ENCODE data around the gene DCST2. TPM values are rescaled to one million over a fixed set of nuclear protein-coding genes. Genes with fewer than 3 reads are reported as not detected.

DCST2 gene
- polyA plus RNA-seq, 1 donor from 2014 or later: 1.8 TPM

GRCh38 chr1:154974102-154974807 lies 59.3 kb downstream of the DCST2 start, which contains the start of gene CKS1B:
Gene CKS1B (plus strand): TSS chr1:154974681. CDS start chr1:154974746, 65 bp downstream.
- Histone ChIP-seq H3K9ac (ENCODE audit: low read length) (peak within 1 kb of the TSS; percentile 88), H3K4me2 (ENCODE audit: low read length) (peak within 1 kb of the TSS; percentile 87), H3K79me2 (replicated peaks; ENCODE audit: insufficient read depth, low read length) (peaks cover 26% of the 10 kb centered on the region), H3K27me3 (ENCODE audit: insufficient read depth, low read depth, low read length) (no peaks in the 10 kb centered on the region), H2AFZ (ENCODE audit: low read depth, low read length) (peak within 1 kb of the TSS; percentile 95), H3K4me3 (ENCODE audit: low read length) (peak within 1 kb of the TSS; percentile 83), H3K9me2 (ENCODE audit: insufficient read depth, low read length) (no peaks in the 10 kb centered on the region), H3K9me3 (ENCODE audit: low read length) (no peaks in the 10 kb centered on the region), H4K20me1 (ENCODE audit: insufficient read depth) (no peaks in the 10 kb centered on the region), H3K36me3 (ENCODE audit: insufficient read depth, low read length) (no peaks in the 10 kb centered on the region), H3K27ac (ENCODE audit: low read length) (peak within 1 kb of the TSS; percentile 89), H3F3A (ENCODE audit: insufficient read depth, low read length, poor library complexity, severe bottlenecking) (peaks cover 3% of the 10 kb centered on the region)
- TF ChIP-seq CTCF (IDR thresholded peaks at IDR 0.05; ENCODE audit: poor library complexity, severe bottlenecking): peak; percentile 43
- TF ChIP-seq SMC3 (conservative IDR thresholded peaks at IDR 0.05; ENCODE audit: poor library complexity): no peak
- TF ChIP-seq, protein P1, sequence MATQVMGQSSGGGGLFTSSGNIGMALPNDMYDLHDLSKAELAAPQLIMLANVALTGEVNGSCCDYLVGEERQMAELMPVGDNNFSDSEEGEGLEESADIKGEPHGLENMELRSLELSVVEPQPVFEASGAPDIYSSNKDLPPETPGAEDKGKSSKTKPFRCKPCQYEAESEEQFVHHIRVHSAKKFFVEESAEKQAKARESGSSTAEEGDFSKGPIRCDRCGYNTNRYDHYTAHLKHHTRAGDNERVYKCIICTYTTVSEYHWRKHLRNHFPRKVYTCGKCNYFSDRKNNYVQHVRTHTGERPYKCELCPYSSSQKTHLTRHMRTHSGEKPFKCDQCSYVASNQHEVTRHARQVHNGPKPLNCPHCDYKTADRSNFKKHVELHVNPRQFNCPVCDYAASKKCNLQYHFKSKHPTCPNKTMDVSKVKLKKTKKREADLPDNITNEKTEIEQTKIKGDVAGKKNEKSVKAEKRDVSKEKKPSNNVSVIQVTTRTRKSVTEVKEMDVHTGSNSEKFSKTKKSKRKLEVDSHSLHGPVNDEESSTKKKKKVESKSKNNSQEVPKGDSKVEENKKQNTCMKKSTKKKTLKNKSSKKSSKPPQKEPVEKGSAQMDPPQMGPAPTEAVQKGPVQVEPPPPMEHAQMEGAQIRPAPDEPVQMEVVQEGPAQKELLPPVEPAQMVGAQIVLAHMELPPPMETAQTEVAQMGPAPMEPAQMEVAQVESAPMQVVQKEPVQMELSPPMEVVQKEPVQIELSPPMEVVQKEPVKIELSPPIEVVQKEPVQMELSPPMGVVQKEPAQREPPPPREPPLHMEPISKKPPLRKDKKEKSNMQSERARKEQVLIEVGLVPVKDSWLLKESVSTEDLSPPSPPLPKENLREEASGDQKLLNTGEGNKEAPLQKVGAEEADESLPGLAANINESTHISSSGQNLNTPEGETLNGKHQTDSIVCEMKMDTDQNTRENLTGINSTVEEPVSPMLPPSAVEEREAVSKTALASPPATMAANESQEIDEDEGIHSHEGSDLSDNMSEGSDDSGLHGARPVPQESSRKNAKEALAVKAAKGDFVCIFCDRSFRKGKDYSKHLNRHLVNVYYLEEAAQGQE (IDR thresholded peaks at IDR 0.05; ENCODE audit: borderline replicate concordance): no peak
- TF ChIP-seq EZH2 (IDR thresholded peaks at IDR 0.05; ENCODE audit: borderline replicate concordance, insufficient read depth, low read length, poor library complexity, severe bottlenecking): no peak
- no peak for TF ChIP-seq TAF1 (IDR thresholded peaks at IDR 0.05; ENCODE audit: low read depth)
- TF ChIP-seq POLR2AphosphoS5 (IDR thresholded peaks at IDR 0.05): peak; percentile 70
- peak; percentile 49 for TF ChIP-seq RAD21 (conservative IDR thresholded peaks at IDR 0.05)
- no peak for TF ChIP-seq EP300 (conservative IDR thresholded peaks at IDR 0.05; ENCODE audit: poor library complexity, severe bottlenecking)
- TF ChIP-seq MXI1 (conservative IDR thresholded peaks at IDR 0.05; ENCODE audit: poor library complexity, severe bottlenecking): peak; percentile 100

DNA sequence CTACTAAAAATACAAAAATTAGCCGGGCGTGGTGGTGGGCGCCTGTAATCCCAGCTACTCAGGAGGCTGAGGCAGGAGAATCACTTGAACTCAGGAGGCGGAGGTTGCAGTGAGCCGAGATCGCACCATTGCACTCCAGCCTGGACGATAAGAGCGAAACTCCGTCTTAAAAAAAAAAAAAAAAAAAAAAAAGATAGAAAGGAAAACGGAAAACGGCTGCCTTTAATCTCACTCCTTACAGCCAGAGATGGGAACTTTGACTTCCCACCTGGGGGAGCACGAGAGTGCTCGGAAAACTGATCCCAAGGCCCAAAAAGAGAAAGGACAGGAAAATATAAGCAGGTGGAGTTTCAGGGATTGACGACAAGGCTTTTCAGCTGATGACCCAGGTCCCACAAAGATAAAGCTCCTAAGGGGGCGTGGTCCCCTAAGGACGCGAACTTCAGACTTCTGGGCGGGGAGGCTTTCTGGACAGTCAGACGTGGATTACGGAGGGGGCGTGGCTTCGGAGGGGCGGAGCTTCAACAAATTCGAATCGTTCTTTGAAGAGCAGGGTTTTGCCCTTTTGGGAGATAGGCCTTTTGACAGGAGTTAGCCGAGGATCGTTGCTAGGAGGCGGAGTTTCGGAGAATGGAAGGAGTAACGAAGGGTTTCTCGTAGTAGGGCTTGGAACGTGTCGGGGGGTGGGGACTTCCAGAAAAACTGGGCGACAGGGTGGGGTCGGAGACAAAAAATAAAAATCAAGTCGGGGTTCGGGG lies 60.1 kb downstream of the DCST2 start:
- Histone ChIP-seq H2AFZ (ENCODE audit: low read depth, low read length) (peak overlapping the region; percentile 95), H3K4me2 (ENCODE audit: low read length) (peak overlapping the region; percentile 86), H3K36me3 (ENCODE audit: insufficient read depth, low read length) (no peaks in the 10 kb centered on the region), H3K4me3 (ENCODE audit: low read length) (peak overlapping the region; percentile 83), H3K27ac (ENCODE audit: low read length) (peak overlapping the region; percentile 89), H4K20me1 (ENCODE audit: insufficient read depth) (no peaks in the 10 kb centered on the region), H3K9ac (ENCODE audit: low read length) (peak overlapping the region; percentile 88), H3K9me3 (ENCODE audit: low read length) (no peaks in the 10 kb centered on the region), H3K79me2 (replicated peaks; ENCODE audit: insufficient read depth, low read length) (peaks cover 26% of the 10 kb centered on the region), H3F3A (ENCODE audit: insufficient read depth, low read length, poor library complexity, severe bottlenecking) (peaks cover 3% of the 10 kb centered on the region), H3K9me2 (ENCODE audit: insufficient read depth, low read length) (no peaks in the 10 kb centered on the region), H3K27me3 (ENCODE audit: insufficient read depth, low read depth, low read length) (no peaks in the 10 kb centered on the region)
- TF ChIP-seq SMC3 (conservative IDR thresholded peaks at IDR 0.05; ENCODE audit: poor library complexity): peak; percentile 76
- TF ChIP-seq EZH2 (IDR thresholded peaks at IDR 0.05; ENCODE audit: borderline replicate concordance, insufficient read depth, low read length, poor library complexity, severe bottlenecking): no peak
- no peak for TF ChIP-seq TAF1 (IDR thresholded peaks at IDR 0.05; ENCODE audit: low read depth)
- no peak for TF ChIP-seq POLR2AphosphoS5 (IDR thresholded peaks at IDR 0.05)
- TF ChIP-seq MXI1 (conservative IDR thresholded peaks at IDR 0.05; ENCODE audit: poor library complexity, severe bottlenecking): no peak
- TF ChIP-seq EP300 (conservative IDR thresholded peaks at IDR 0.05; ENCODE audit: poor library complexity, severe bottlenecking): no peak
- TF ChIP-seq, protein P1 (IDR thresholded peaks at IDR 0.05; ENCODE audit: borderline replicate concordance): peak; percentile 46
- peak; percentile 58 for TF ChIP-seq RAD21 (conservative IDR thresholded peaks at IDR 0.05)
- TF ChIP-seq CTCF (IDR thresholded peaks at IDR 0.05; ENCODE audit: poor library complexity, severe bottlenecking): peak; percentile 67

All from neural cell (in vitro differentiated cells).